HuH-7.5 (cell line): ENCODE results near the gene HLX.

Source experiments
- DNase-seq: peaks from one replicate; pipeline ENCODE4 v3.0.0; 2011; ENCODE audit warnings: low spot score

HLX gene

GRCh38 chr1:220896092-220896491 lies 16.8 kb downstream of the HLX start:
- DNase-seq, result no peak

- DNase-seq, result no peak
Measured at GRCh38 chr1:220900842-220901241, 21.6 kb downstream of the HLX start.

GRCh38 chr1:220901881-220902280 lies 22.6 kb downstream of the HLX start:
- no peak for DNase-seq

- DNase-seq, result no peak
Measured at GRCh38 chr1:220902916-220903315, 23.7 kb downstream of the HLX start.

- DNase-seq, result no peak
Measured at GRCh38 chr1:220904876-220905275, 25.6 kb downstream of the HLX start.

- no peak for DNase-seq
Measured at GRCh38 chr1:220905650-220906560, 26.7 kb downstream of the HLX start.

GRCh38 chr1:220906561-220907334 lies 27.5 kb downstream of the HLX start:
- no peak for DNase-seq

- no peak for DNase-seq
Measured at GRCh38 chr1:220908757-220909156, 29.5 kb downstream of the HLX start.

GRCh38 chr1:220910021-220910420 lies 30.8 kb downstream of the HLX start:
- DNase-seq, result no peak

GRCh38 chr1:220914283-220915116 lies 35.3 kb downstream of the HLX start:
- DNase-seq, result no peak

GRCh38 chr1:220915117-220915440 lies 35.8 kb downstream of the HLX start:
- no peak for DNase-seq

- DNase-seq, result no peak
Measured at GRCh38 chr1:220915954-220916353, 36.7 kb downstream of the HLX start.

GRCh38 chr1:220917101-220917500 lies 37.9 kb downstream of the HLX start:
- DNase-seq, result no peak

GRCh38 chr1:220917535-220918209 lies 38.4 kb downstream of the HLX start:
- DNase-seq, result no peak

GRCh38 chr1:220918285-220918951 lies 39.2 kb downstream of the HLX start:
- no peak for DNase-seq

GRCh38 chr1:220920967-220921366 lies 41.7 kb downstream of the HLX start:
- no peak for DNase-seq

- no peak for DNase-seq
Measured at GRCh38 chr1:220921498-220921897, 42.3 kb downstream of the HLX start.

GRCh38 chr1:220921971-220922635 lies 42.9 kb downstream of the HLX start:
- no peak for DNase-seq

GRCh38 chr1:220922951-220923350 lies 43.7 kb downstream of the HLX start:
- no peak for DNase-seq

- DNase-seq, result no peak
Measured at GRCh38 chr1:220924331-220924970, 45.2 kb downstream of the HLX start.
